SK-N-SH treated with all-trans-retinoic acid at 6 μM for 48 hours (cell line): Measurements from ENCODE around the gene ZBED1.

Experiments
- GLIS3 ChIP-seq: fragments of 250-450 bp; sonication (Bioruptor Pico); IDR thresholded peaks from 2 replicates; pipeline ENCODE4 v1.5.0; 2020; ENCODE audit warnings: mild to moderate bottlenecking, moderate library complexity
- RARB ChIP-seq: fragments of 250-450 bp; sonication (Bioruptor Pico); IDR thresholded peaks from 2 replicates; pipeline ENCODE4 v1.8.0; 2021; ENCODE audit warnings: mild to moderate bottlenecking, moderate library complexity
- ZFP3 ChIP-seq: fragments of 250-450 bp; sonication (Bioruptor Pico); IDR thresholded peaks from 2 replicates; pipeline ENCODE4 v1.5.0; 2020; ENCODE audit warnings: mild to moderate bottlenecking, moderate library complexity
- TF ChIP-seq, protein P1 (sequence below): fragments of 250-450 bp; sonication (Bioruptor Pico); IDR thresholded peaks from 2 replicates; pipeline ENCODE4 v1.8.0; 2020; ENCODE audit warnings: mild to moderate bottlenecking, moderate library complexity, borderline replicate concordance

DNA sequence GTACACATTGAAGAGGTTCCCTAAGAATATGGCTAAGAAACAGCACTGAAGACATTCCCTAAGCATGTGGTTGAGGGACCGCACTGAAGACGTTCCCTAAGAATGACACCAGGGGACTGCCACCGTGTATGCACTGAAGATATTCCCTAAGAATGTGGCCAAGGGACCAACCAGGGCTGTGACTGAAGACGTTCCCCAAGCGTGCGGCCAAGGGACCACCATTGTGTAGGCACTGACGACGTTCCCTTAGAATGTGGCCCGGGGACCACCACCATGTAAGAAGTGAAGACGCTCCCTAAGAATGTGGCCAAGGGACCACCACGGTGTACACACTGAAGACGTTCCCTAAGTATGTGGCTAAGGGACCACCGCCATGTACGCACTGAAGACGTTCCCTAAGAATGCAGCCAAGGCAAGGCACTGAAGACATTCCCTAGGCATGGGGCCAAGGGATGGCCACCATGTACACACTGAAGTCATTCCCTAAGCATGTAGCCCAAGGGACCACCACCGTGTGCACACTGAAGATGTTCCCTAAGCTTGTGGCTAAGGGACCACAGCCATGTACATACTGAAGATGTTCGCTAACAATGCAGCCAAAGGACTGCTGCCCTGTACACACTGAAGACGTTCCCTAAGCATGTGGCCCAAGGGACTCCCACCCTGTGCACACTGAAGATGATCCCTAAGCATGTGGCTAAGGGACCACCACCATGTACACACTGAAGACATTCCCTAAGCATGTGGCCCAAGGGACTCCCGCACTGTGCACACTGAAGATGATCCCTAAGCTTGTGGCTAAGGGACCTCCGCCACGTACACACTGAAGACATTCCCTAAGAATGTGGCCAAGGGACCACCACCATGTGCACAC is 22.0 kb downstream of the ZBED1 start:
- no peak for TF ChIP-seq RARB
- TF ChIP-seq, protein P1, sequence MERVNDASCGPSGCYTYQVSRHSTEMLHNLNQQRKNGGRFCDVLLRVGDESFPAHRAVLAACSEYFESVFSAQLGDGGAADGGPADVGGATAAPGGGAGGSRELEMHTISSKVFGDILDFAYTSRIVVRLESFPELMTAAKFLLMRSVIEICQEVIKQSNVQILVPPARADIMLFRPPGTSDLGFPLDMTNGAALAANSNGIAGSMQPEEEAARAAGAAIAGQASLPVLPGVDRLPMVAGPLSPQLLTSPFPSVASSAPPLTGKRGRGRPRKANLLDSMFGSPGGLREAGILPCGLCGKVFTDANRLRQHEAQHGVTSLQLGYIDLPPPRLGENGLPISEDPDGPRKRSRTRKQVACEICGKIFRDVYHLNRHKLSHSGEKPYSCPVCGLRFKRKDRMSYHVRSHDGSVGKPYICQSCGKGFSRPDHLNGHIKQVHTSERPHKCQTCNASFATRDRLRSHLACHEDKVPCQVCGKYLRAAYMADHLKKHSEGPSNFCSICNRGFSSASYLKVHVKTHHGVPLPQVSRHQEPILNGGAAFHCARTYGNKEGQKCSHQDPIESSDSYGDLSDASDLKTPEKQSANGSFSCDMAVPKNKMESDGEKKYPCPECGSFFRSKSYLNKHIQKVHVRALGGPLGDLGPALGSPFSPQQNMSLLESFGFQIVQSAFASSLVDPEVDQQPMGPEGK (CRISPR knock-in tag): no peak
- TF ChIP-seq ZFP3 (CRISPR knock-in tag): no peak
- no peak for TF ChIP-seq GLIS3 (CRISPR knock-in tag)
